OCI-LY1 (cell line): ENCODE measurements around the gene PRRX1.

Experiments
- H2AFZ ChIP-seq: fragments of 200-600 bp; sonication (generic), shearing (Covaris generic); 2 replicates; pipeline ENCODE4 v1.6.0; 2014; ENCODE audit warnings: antibody characterized with exemption, mild to moderate bottlenecking, low read length
- H3F3A ChIP-seq: fragments of 200-600 bp; sonication (generic), shearing (Covaris generic); 2 replicates; pipeline ENCODE4 v1.6.0; 2014; ENCODE audit warnings: mild to moderate bottlenecking, antibody characterized with exemption, low read length, moderate library complexity; ENCODE audit not compliant: insufficient read depth
- H3K27ac ChIP-seq: fragments of 200-600 bp; sonication (generic); 2 replicates; pipeline ENCODE4 v1.5.1; 2014; ENCODE audit warnings: low read length, mixed run types, mild to moderate bottlenecking, low read depth; ENCODE audit not compliant: poor library complexity, severe bottlenecking
- H3K27me3 ChIP-seq: fragments of 200-600 bp; sonication (generic); 2 replicates; pipeline ENCODE4 v1.6.0; 2014; ENCODE audit warnings: antibody characterized with exemption, mild to moderate bottlenecking, low read length, moderate library complexity; ENCODE audit not compliant: insufficient read depth
- H3K36me3 ChIP-seq: fragments of 200-600 bp; sonication (generic); 2 replicates; pipeline ENCODE4 v1.6.1; 2014; ENCODE audit warnings: mild to moderate bottlenecking, antibody characterized with exemption, low read length, moderate library complexity, mixed read lengths; ENCODE audit not compliant: insufficient read depth
- H3K4me1 ChIP-seq: fragments of 200-600 bp; sonication (generic); 2 replicates; pipeline ENCODE4 v1.5.1; 2014; ENCODE audit warnings: mild to moderate bottlenecking, low read length, moderate library complexity; ENCODE audit not compliant: insufficient read depth, severe bottlenecking
- H3K4me2 ChIP-seq: fragments of 200-600 bp; sonication (generic), shearing (Covaris generic); 2 replicates; pipeline ENCODE4 v1.6.1; 2014; ENCODE audit warnings: low read length
- H3K4me3 ChIP-seq: fragments of 200-600 bp; sonication (generic); 2 replicates; pipeline ENCODE4 v1.5.1; 2014; ENCODE audit warnings: low read length, low read depth, mild to moderate bottlenecking, mixed read lengths; ENCODE audit not compliant: poor library complexity, severe bottlenecking
- H3K79me2 ChIP-seq: fragments of 200-600 bp; shearing (Covaris generic); 2 replicates; pipeline ENCODE4 v1.6.1; 2016; ENCODE audit warnings: mixed run types, low read length, mixed read lengths; ENCODE audit not compliant: insufficient read depth
- H3K9ac ChIP-seq: fragments of 200-600 bp; sonication (generic), shearing (Covaris generic); 2 replicates; pipeline ENCODE4 v1.6.1; 2014; ENCODE audit warnings: mild to moderate bottlenecking, low read length, mixed read lengths
- H3K9me2 ChIP-seq: fragments of 200-600 bp; sonication (generic), shearing (Covaris generic); 2 replicates; pipeline ENCODE4 v1.6.1; 2014; ENCODE audit warnings: low read depth, mild to moderate bottlenecking, low read length, mixed read lengths
- H3K9me3 ChIP-seq: fragments of 200-600 bp; shearing (Covaris generic); 2 replicates; pipeline ENCODE4 v1.6.1; 2014; ENCODE audit warnings: low read length, mixed read lengths
- H4K20me1 ChIP-seq: fragments of 200-600 bp; sonication (generic), shearing (Covaris generic); 2 replicates; pipeline ENCODE4 v1.6.0; 2016; ENCODE audit warnings: mild to moderate bottlenecking, low read length; ENCODE audit not compliant: insufficient read depth
- EZH2 ChIP-seq: fragments of 200-600 bp; sonication (generic), shearing (Covaris generic); IDR thresholded peaks from 2 replicates; pipeline ENCODE4 v1.8.0; 2017; ENCODE audit warnings: borderline replicate concordance, mixed run types, mild to moderate bottlenecking, antibody characterized with exemption, low read length, moderate library complexity, mixed read lengths
- TF ChIP-seq, protein P1 (sequence below): fragments of 200-600 bp; sonication (generic), shearing (Covaris generic); IDR thresholded peaks from 2 replicates; pipeline ENCODE4 v1.5.1; 2017; ENCODE audit warnings: mild to moderate bottlenecking, antibody characterized with exemption, low read length, moderate library complexity, mixed read lengths

The PRRX1 gene

DNA sequence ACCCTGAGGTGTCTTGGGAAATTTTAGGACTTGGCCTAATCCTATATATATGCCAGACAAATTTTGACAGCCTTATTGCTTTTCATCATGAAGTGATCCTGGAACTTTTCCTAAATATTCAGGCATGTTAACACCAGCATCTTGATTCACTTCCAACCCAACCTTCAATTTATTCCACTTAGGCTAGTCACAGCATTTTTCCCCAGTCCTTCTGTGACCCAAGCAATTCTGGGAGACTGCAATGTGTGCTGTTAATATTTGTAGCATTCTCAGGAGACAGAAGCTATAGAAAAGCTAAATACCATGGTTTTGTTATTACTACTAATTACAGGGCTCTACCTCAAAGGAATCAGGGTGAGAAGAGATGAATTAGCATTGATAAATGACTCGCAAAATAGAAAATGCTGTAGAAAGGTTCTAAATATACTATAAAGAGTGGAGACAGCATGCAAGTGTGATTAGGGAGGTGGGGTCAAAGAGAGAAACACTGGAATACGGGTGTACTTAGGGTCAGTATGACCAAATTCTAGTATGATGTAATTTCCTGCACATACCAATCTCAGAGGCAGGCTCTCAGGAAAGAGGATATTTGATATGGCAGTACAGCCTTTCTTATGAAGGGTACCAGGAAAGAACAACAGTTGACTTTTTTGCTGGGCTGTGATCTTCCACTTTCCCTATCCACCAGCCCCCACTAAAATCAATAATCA, 29.1 kb downstream of the PRRX1 start:
- no peaks in the 10 kb centered on the region for H4K20me1 ChIP-seq
- no peaks in the 10 kb centered on the region for H3F3A ChIP-seq
- TF ChIP-seq EZH2, result no peak
- TF ChIP-seq, protein P1, sequence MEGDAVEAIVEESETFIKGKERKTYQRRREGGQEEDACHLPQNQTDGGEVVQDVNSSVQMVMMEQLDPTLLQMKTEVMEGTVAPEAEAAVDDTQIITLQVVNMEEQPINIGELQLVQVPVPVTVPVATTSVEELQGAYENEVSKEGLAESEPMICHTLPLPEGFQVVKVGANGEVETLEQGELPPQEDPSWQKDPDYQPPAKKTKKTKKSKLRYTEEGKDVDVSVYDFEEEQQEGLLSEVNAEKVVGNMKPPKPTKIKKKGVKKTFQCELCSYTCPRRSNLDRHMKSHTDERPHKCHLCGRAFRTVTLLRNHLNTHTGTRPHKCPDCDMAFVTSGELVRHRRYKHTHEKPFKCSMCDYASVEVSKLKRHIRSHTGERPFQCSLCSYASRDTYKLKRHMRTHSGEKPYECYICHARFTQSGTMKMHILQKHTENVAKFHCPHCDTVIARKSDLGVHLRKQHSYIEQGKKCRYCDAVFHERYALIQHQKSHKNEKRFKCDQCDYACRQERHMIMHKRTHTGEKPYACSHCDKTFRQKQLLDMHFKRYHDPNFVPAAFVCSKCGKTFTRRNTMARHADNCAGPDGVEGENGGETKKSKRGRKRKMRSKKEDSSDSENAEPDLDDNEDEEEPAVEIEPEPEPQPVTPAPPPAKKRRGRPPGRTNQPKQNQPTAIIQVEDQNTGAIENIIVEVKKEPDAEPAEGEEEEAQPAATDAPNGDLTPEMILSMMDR, result no peak
- no peak overlapping the region for H2AFZ ChIP-seq
- H3K79me2 ChIP-seq, result no peaks in the 10 kb centered on the region
- no peak overlapping the region for H3K27ac ChIP-seq
- no peak overlapping the region for H3K4me3 ChIP-seq
- H3K9me3 ChIP-seq, result no peaks in the 10 kb centered on the region
- H3K9me2 ChIP-seq, result no peaks in the 10 kb centered on the region
- H3K9ac ChIP-seq, result no peak overlapping the region
- H3K4me1 ChIP-seq, result no peaks in the 10 kb centered on the region
- no peak overlapping the region for H3K4me2 ChIP-seq
- H3K27me3 ChIP-seq, result no peaks in the 10 kb centered on the region
- H3K36me3 ChIP-seq, result no peaks in the 10 kb centered on the region

DNA sequence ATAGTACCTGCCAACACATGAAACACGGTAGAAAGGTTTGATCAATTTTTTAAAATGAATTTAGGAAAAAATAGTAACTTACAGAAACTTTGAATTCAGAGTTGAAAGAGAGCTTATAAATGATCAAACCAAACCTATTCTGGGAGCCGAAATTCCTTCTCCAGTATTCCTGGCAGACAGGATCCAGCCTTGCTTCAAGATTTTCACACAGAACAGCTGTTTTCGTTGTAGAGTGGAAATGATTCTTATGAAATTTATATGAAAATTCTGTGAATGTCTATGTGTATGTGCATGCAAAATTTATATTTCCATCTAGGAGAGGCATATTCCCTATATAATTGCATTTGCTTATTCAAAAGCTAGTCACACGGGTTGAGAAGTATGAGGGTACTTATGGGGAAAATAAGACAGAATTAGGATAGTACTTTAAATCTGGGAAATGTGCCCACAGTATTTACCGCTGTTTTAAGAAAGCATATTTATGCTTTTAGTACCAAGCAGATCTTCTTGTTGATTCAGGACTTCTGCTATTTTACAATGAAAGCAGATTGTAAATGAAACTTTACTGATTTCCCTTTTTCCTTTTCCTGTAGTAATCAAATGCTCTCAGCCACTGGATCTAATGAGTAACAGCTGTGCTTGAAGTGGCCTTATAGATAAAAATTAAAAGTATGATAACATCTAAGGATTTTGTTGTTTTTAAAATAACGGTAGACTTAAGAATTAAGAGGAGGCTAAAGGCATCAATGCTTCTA, 30.4 kb downstream of the PRRX1 start:
- H3K36me3 ChIP-seq, result no peaks in the 10 kb centered on the region
- H3K4me2 ChIP-seq, result no peak overlapping the region

DNA sequence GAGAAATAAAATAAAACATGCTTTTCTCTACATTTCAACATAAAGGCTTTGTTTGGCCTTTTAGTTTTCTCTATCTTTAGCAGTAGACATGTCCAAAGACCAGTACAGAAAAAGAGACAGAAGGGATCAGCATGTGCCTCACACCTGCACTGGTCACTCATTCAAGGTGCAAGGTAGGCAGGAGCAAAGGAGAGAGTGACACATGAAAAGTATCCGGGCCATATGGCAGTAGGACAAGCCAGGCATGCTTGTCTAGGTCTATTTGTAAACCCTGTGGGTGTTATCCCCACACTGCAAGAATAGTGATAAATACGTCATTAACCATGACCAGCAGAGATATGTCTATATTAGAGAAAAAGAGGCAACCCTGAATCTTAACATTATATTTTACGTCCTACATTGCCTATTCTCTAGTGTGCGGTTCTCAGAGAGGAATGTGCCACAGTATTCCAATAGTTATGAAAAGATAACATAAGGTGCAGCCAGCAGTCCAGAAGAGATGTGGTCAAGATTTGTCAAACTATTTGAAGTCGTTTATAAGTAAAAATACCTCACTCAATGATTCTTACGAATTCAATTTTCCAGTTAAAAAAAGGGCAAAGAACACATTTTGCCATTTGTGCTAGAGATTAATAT, 32.1 kb downstream of the PRRX1 start:
- Histone ChIP-seq H3K9ac (no peak overlapping the region), H3K9me2 (no peaks in the 10 kb centered on the region), H3K4me1 (no peaks in the 10 kb centered on the region), H3K79me2 (no peaks in the 10 kb centered on the region), H3K36me3 (no peaks in the 10 kb centered on the region), H3F3A (no peaks in the 10 kb centered on the region), H2AFZ (no peak overlapping the region), H3K27me3 (no peaks in the 10 kb centered on the region), H4K20me1 (no peaks in the 10 kb centered on the region), H3K4me2 (no peak overlapping the region), H3K9me3 (no peaks in the 10 kb centered on the region), H3K27ac (no peak overlapping the region), H3K4me3 (no peak overlapping the region)
- TF ChIP-seq EZH2, result no peak
- TF ChIP-seq, protein P1, result no peak

More for the DNA sequence above, 30.4 kb downstream of the PRRX1 start:
- Histone ChIP-seq H3K27me3 (no peaks in the 10 kb centered on the region), H4K20me1 (no peaks in the 10 kb centered on the region), H3F3A (no peaks in the 10 kb centered on the region), H3K27ac (no peak overlapping the region), H3K9me3 (no peaks in the 10 kb centered on the region), H3K4me1 (no peaks in the 10 kb centered on the region), H3K4me3 (no peak overlapping the region), H3K9me2 (no peaks in the 10 kb centered on the region), H2AFZ (no peak overlapping the region), H3K79me2 (no peaks in the 10 kb centered on the region), H3K9ac (no peak overlapping the region)
- TF ChIP-seq, protein P1, result no peak
- TF ChIP-seq EZH2, result no peak
